Measurements from ENCODE around the gene DVL3.

Gene DVL3

GRCh38 chr3:184176377-184177330 lies 21.5 kb downstream of the DVL3 start:
- peaks cover 64% of the 10 kb centered on the region for H3K4me1 ChIP-seq (ENCODE audit: control insufficient read depth, insufficient read depth, low read length, unreplicated experiment)
- H3K36me3 ChIP-seq (ENCODE audit: insufficient read depth, low read length) = peaks cover 45% of the 10 kb centered on the region
- H3K4me3 ChIP-seq (ENCODE audit: low read depth, low read length) = peak overlapping the region; percentile 96
- no peak overlapping the region for H2AFZ ChIP-seq (ENCODE audit: low read length, unreplicated experiment)
- peaks cover 66% of the 10 kb centered on the region for H3K79me2 ChIP-seq (ENCODE audit: control insufficient read depth, insufficient read depth, low read length, unreplicated experiment)
- H3K27me3 ChIP-seq (ENCODE audit: insufficient read depth, low read length) = no peaks in the 10 kb centered on the region
- H3K27ac ChIP-seq (ENCODE audit: low read depth, low read length) = peak overlapping the region; percentile 85

- H3K4me1 ChIP-seq (ENCODE audit: control insufficient read depth, insufficient read depth, low read length, unreplicated experiment) = peaks cover 57% of the 10 kb centered on the region
- H3K4me3 ChIP-seq (ENCODE audit: low read depth, low read length) = peak overlapping the region; percentile 96
- peak overlapping the region; percentile 85 for H3K27ac ChIP-seq (ENCODE audit: low read depth, low read length)
- H3K27me3 ChIP-seq (ENCODE audit: insufficient read depth, low read length) = no peaks in the 10 kb centered on the region
- peaks cover 46% of the 10 kb centered on the region for H3K36me3 ChIP-seq (ENCODE audit: insufficient read depth, low read length)
- H3K79me2 ChIP-seq (ENCODE audit: control insufficient read depth, insufficient read depth, low read length, unreplicated experiment) = peaks cover 70% of the 10 kb centered on the region
- no peak overlapping the region for H2AFZ ChIP-seq (ENCODE audit: low read length, unreplicated experiment)
Observed at GRCh38 chr3:184177331-184177731, 22.2 kb downstream of the DVL3 start.

- Histone ChIP-seq H3K4me1 (ENCODE audit: control insufficient read depth, insufficient read depth, low read length, unreplicated experiment) (peaks cover 54% of the 10 kb centered on the region), H3K79me2 (ENCODE audit: control insufficient read depth, insufficient read depth, low read length, unreplicated experiment) (peaks cover 70% of the 10 kb centered on the region), H2AFZ (ENCODE audit: low read length, unreplicated experiment) (no peak overlapping the region), H3K27me3 (ENCODE audit: insufficient read depth, low read length) (no peaks in the 10 kb centered on the region), H3K36me3 (ENCODE audit: insufficient read depth, low read length) (peaks cover 51% of the 10 kb centered on the region), H3K4me3 (ENCODE audit: low read depth, low read length) (peak overlapping the region; percentile 96), H3K27ac (ENCODE audit: low read depth, low read length) (peak overlapping the region; percentile 85)
Observed at GRCh38 chr3:184177767-184178306, 22.7 kb downstream of the DVL3 start.

GRCh38 chr3:184178521-184179138 lies 23.5 kb downstream of the DVL3 start:
- H3K36me3 ChIP-seq (ENCODE audit: insufficient read depth, low read length) = peaks cover 58% of the 10 kb centered on the region

GRCh38 chr3:184180165-184180564 lies 25.0 kb downstream of the DVL3 start:
- Histone ChIP-seq H3K79me2 (ENCODE audit: control insufficient read depth, insufficient read depth, low read length, unreplicated experiment) (peaks cover 65% of the 10 kb centered on the region), H3K36me3 (ENCODE audit: insufficient read depth, low read length) (peaks cover 63% of the 10 kb centered on the region), H3K27me3 (ENCODE audit: insufficient read depth, low read length) (no peaks in the 10 kb centered on the region), H3K4me3 (ENCODE audit: low read depth, low read length) (no peak overlapping the region), H2AFZ (ENCODE audit: low read length, unreplicated experiment) (no peak overlapping the region), H3K4me1 (ENCODE audit: control insufficient read depth, insufficient read depth, low read length, unreplicated experiment) (peaks cover 51% of the 10 kb centered on the region), H3K27ac (ENCODE audit: low read depth, low read length) (peak overlapping the region; percentile 33)

More at GRCh38 chr3:184178521-184179138, 23.5 kb downstream of the DVL3 start:
- Histone ChIP-seq H3K27ac (ENCODE audit: low read depth, low read length) (peak overlapping the region; percentile 85), H3K4me1 (ENCODE audit: control insufficient read depth, insufficient read depth, low read length, unreplicated experiment) (peaks cover 48% of the 10 kb centered on the region), H3K79me2 (ENCODE audit: control insufficient read depth, insufficient read depth, low read length, unreplicated experiment) (peaks cover 70% of the 10 kb centered on the region), H2AFZ (ENCODE audit: low read length, unreplicated experiment) (no peak overlapping the region), H3K27me3 (ENCODE audit: insufficient read depth, low read length) (no peaks in the 10 kb centered on the region), H3K4me3 (ENCODE audit: low read depth, low read length) (no peak overlapping the region)

GRCh38 chr3:184181596-184181995 lies 26.4 kb downstream of the DVL3 start:
- H3K4me3 ChIP-seq (ENCODE audit: low read depth, low read length) = no peak overlapping the region
- peaks cover 65% of the 10 kb centered on the region for H3K36me3 ChIP-seq (ENCODE audit: insufficient read depth, low read length)
- no peak overlapping the region for H2AFZ ChIP-seq (ENCODE audit: low read length, unreplicated experiment)
- peaks cover 56% of the 10 kb centered on the region for H3K4me1 ChIP-seq (ENCODE audit: control insufficient read depth, insufficient read depth, low read length, unreplicated experiment)
- no peak overlapping the region for H3K27ac ChIP-seq (ENCODE audit: low read depth, low read length)
- H3K27me3 ChIP-seq (ENCODE audit: insufficient read depth, low read length) = no peaks in the 10 kb centered on the region
- peaks cover 59% of the 10 kb centered on the region for H3K79me2 ChIP-seq (ENCODE audit: control insufficient read depth, insufficient read depth, low read length, unreplicated experiment)

- Histone ChIP-seq H2AFZ (ENCODE audit: low read length, unreplicated experiment) (no peak overlapping the region), H3K79me2 (ENCODE audit: control insufficient read depth, insufficient read depth, low read length, unreplicated experiment) (peaks cover 59% of the 10 kb centered on the region), H3K4me1 (ENCODE audit: control insufficient read depth, insufficient read depth, low read length, unreplicated experiment) (peaks cover 48% of the 10 kb centered on the region), H3K27ac (ENCODE audit: low read depth, low read length) (peak overlapping the region; percentile 20; the same call in 1 of the 2 replicates), H3K36me3 (ENCODE audit: insufficient read depth, low read length) (peaks cover 65% of the 10 kb centered on the region), H3K27me3 (ENCODE audit: insufficient read depth, low read length) (no peaks in the 10 kb centered on the region), H3K4me3 (ENCODE audit: low read depth, low read length) (no peak overlapping the region)
Observed at GRCh38 chr3:184183679-184184078, 28.5 kb downstream of the DVL3 start.

- Histone ChIP-seq H3K27ac (ENCODE audit: low read depth, low read length) (peak overlapping the region; percentile 94), H2AFZ (ENCODE audit: low read length, unreplicated experiment) (no peak overlapping the region), H3K4me3 (ENCODE audit: low read depth, low read length) (peak overlapping the region; percentile 98)
Observed at GRCh38 chr3:184184546-184185230, 29.5 kb downstream of the DVL3 start.

GRCh38 chr3:184185461-184186183 lies 30.4 kb downstream of the DVL3 start:
- Histone ChIP-seq H3K27ac (ENCODE audit: low read depth, low read length) (peak overlapping the region; percentile 94), H3K36me3 (ENCODE audit: insufficient read depth, low read length) (peaks cover 66% of the 10 kb centered on the region), H3K4me1 (ENCODE audit: control insufficient read depth, insufficient read depth, low read length, unreplicated experiment) (peaks cover 29% of the 10 kb centered on the region), H3K79me2 (ENCODE audit: control insufficient read depth, insufficient read depth, low read length, unreplicated experiment) (peaks cover 58% of the 10 kb centered on the region), H2AFZ (ENCODE audit: low read length, unreplicated experiment) (no peak overlapping the region), H3K4me3 (ENCODE audit: low read depth, low read length) (peak overlapping the region; percentile 98), H3K27me3 (ENCODE audit: insufficient read depth, low read length) (no peaks in the 10 kb centered on the region)

More at GRCh38 chr3:184184546-184185230, 29.5 kb downstream of the DVL3 start:
- H3K4me1 ChIP-seq (ENCODE audit: control insufficient read depth, insufficient read depth, low read length, unreplicated experiment) = peaks cover 38% of the 10 kb centered on the region
- H3K27me3 ChIP-seq (ENCODE audit: insufficient read depth, low read length) = no peaks in the 10 kb centered on the region
- H3K36me3 ChIP-seq (ENCODE audit: insufficient read depth, low read length) = peaks cover 66% of the 10 kb centered on the region
- peaks cover 59% of the 10 kb centered on the region for H3K79me2 ChIP-seq (ENCODE audit: control insufficient read depth, insufficient read depth, low read length, unreplicated experiment)

Measured in ACC112 (cell line).